HL-60 (cell line): ENCODE measurements around the gene ZNF575.

Experiments
- DNase-seq, 2 experiments: peaks; one replicate each; pipeline ENCODE4 v3.0.0-alpha.2; 2010 to 2020; ENCODE audit warnings: low read depth in 1 of 2, low spot score in 1 of 2
- H3K27ac ChIP-seq: fragments of 250-450 bp; sonication (Bioruptor Pico); replicated peaks from 2 replicates; pipeline ENCODE4 v1.5.1; 2020; ENCODE audit warnings: mild to moderate bottlenecking, moderate library complexity
- H3K27me3 ChIP-seq: fragments of 250-450 bp; sonication (Bioruptor Pico); 2 replicates; pipeline ENCODE4 v1.5.1; 2021; ENCODE audit warnings: mild to moderate bottlenecking, moderate library complexity; ENCODE audit not compliant: insufficient read depth, poor library complexity, severe bottlenecking
- H3K4me3 ChIP-seq: replicated peaks from 2 replicates; pipeline ENCODE4 v1.5.1; 2011; ENCODE audit warnings: mild to moderate bottlenecking, control low read depth, low read length; ENCODE audit not compliant: insufficient read depth
- CTCF ChIP-seq: IDR thresholded peaks from one replicate; pipeline ENCODE4 v1.5.1; 2011; ENCODE audit warnings: low read length, control low read depth, inconsistent platforms; ENCODE audit not compliant: insufficient read depth
- GABPA ChIP-seq: IDR thresholded peaks from 2 replicates; pipeline ENCODE4 v1.6.1; 2012; ENCODE audit warnings: low read depth
- POLR2AphosphoS5 ChIP-seq: IDR thresholded peaks from 2 replicates; pipeline ENCODE4 v1.6.1; 2012; ENCODE audit warnings: low read depth
- REST ChIP-seq: IDR thresholded peaks from 2 replicates; pipeline ENCODE4 v1.6.1; 2012; ENCODE audit warnings: low read depth; ENCODE audit not compliant: insufficient replicate concordance
- SPI1 ChIP-seq: IDR thresholded peaks from 2 replicates; pipeline ENCODE4 v1.6.1; 2012; ENCODE audit warnings: low read depth, mild to moderate bottlenecking, borderline replicate concordance

Gene ZNF575

GRCh38 chr19:43578787-43579186 lies 45.8 kb downstream of the ZNF575 start:
- Histone ChIP-seq H3K27ac (no peak overlapping the region), H3K4me3 (no peak overlapping the region), H3K27me3 (no peaks in the 10 kb centered on the region)
- TF ChIP-seq POLR2AphosphoS5 = no peak
- TF ChIP-seq CTCF = no peak
- TF ChIP-seq REST = no peak
- no peak for TF ChIP-seq GABPA
- TF ChIP-seq SPI1 = no peak
- DNase-seq = no peak

GRCh38 chr19:43581467-43581866 lies 48.5 kb downstream of the ZNF575 start:
- H3K27ac ChIP-seq = no peak overlapping the region
- TF ChIP-seq SPI1 = no peak
- no peak for TF ChIP-seq CTCF
- TF ChIP-seq GABPA = no peak
- TF ChIP-seq REST = no peak
- no peak for TF ChIP-seq POLR2AphosphoS5
- H3K4me3 ChIP-seq = no peak overlapping the region
- no peak for DNase-seq
- H3K27me3 ChIP-seq = no peaks in the 10 kb centered on the region

GRCh38 chr19:43582495-43582894 lies 49.5 kb downstream of the ZNF575 start:
- no peak overlapping the region for H3K27ac ChIP-seq
- DNase-seq = no peak
- TF ChIP-seq SPI1 = no peak
- TF ChIP-seq GABPA = no peak
- TF ChIP-seq REST = no peak
- no peak for TF ChIP-seq POLR2AphosphoS5
- TF ChIP-seq CTCF = no peak
- no peak overlapping the region for H3K4me3 ChIP-seq
- H3K27me3 ChIP-seq = no peaks in the 10 kb centered on the region
